PFSK-1 (cell line): ENCODE measurements around the gene SRRD.
A peak's percentile ranks its signal among the peaks of the same experiment; 100 is the strongest.

ENCODE experiments used
- FOXP2 ChIP-seq: optimal IDR thresholded peaks from 2 replicates; pipeline ENCODE3; 2011; ENCODE audit warnings: borderline replicate concordance, control low read depth, inconsistent platforms; ENCODE audit not compliant: insufficient read depth; ENCODE audit errors: extremely low read length, extremely low read depth
- POLR2AphosphoS5 ChIP-seq: IDR thresholded peaks from 2 replicates; pipeline ENCODE4 v1.6.1; 2012; ENCODE audit warnings: low read depth, mild to moderate bottlenecking, control low read depth, low read length, moderate library complexity
- REST ChIP-seq, 2 experiments: IDR thresholded peaks; 2 replicates each; pipeline versions ENCODE4 v1.6.1 to v1.8.0; 2011 to 2012; ENCODE audit warnings: low read depth in 2 of 2, low read length in 2 of 2, control low read depth in 1 of 2, inconsistent platforms in 1 of 2, mild to moderate bottlenecking in 1 of 2, moderate library complexity in 1 of 2; ENCODE audit not compliant: insufficient read depth in 1 of 2
- SIN3A ChIP-seq: IDR thresholded peaks from 2 replicates; pipeline ENCODE4 v1.6.1; 2012; ENCODE audit warnings: mild to moderate bottlenecking, low read length, moderate library complexity, borderline replicate concordance; ENCODE audit not compliant: insufficient read depth
- TAF1 ChIP-seq: IDR thresholded peaks from 2 replicates; pipeline ENCODE4 v1.6.1; 2012; ENCODE audit warnings: low read length, control low read depth, borderline replicate concordance; ENCODE audit not compliant: insufficient read depth

Gene SRRD

GRCh38 chr22:26512149-26512793 lies 28.6 kb downstream of the SRRD start, which contains the start of gene TFIP11:
TSS of gene TFIP11 (minus strand) at chr22:26512473. CDS start at chr22:26510272, 2,201 bp downstream.
- peak; percentile 71 for TF ChIP-seq POLR2AphosphoS5
- peak; percentile 64; the same call in 1 of the 2 replicates for TF ChIP-seq TAF1
- no peak for TF ChIP-seq REST (IDR thresholded peaks at IDR 0.05; ENCODE audit: insufficient read depth in 1 of 2, low read depth in 2 of 2, low read length in 2 of 2)
- TF ChIP-seq FOXP2, result no peak
- peak; percentile 82 for TF ChIP-seq SIN3A

- no peak for TF ChIP-seq FOXP2
- no peak for TF ChIP-seq SIN3A
- no peak for TF ChIP-seq POLR2AphosphoS5
- TF ChIP-seq REST (IDR thresholded peaks at IDR 0.05; ENCODE audit: insufficient read depth in 1 of 2, low read depth in 2 of 2, low read length in 2 of 2), result no peak
- TF ChIP-seq TAF1, result no peak
Measured at GRCh38 chr22:26513838-26514237, 30.2 kb downstream of the SRRD start.

GRCh38 chr22:26514419-26515161 lies 30.9 kb downstream of the SRRD start:
- TF ChIP-seq REST (IDR thresholded peaks at IDR 0.05; ENCODE audit: insufficient read depth in 1 of 2, low read depth in 2 of 2, low read length in 2 of 2), result no peak

- TF ChIP-seq POLR2AphosphoS5 (no peak), FOXP2 (no peak), TAF1 (no peak), SIN3A (no peak)
Measured at GRCh38 chr22:26515931-26516330, 32.3 kb downstream of the SRRD start.

- no peak for TF ChIP-seq POLR2AphosphoS5
- TF ChIP-seq TAF1, result no peak
- no peak for TF ChIP-seq FOXP2
- no peak for TF ChIP-seq SIN3A
- no peak for TF ChIP-seq REST (IDR thresholded peaks at IDR 0.05; ENCODE audit: insufficient read depth in 1 of 2, low read depth in 2 of 2, low read length in 2 of 2)
Measured at GRCh38 chr22:26516503-26516902, 32.8 kb downstream of the SRRD start.
